BE2C (cell line): ENCODE data around the gene DIAPH3.

ENCODE experiments used
- DNase-seq: peaks from one replicate; pipeline ENCODE4 v3.0.0-alpha.2; 2020
- H3K27me3 ChIP-seq: fragments of 250-450 bp; sonication (Bioruptor Pico); 2 replicates; pipeline ENCODE4 v1.5.1; 2020; ENCODE audit warnings: mild to moderate bottlenecking
- H3K36me3 ChIP-seq: fragments of 250-450 bp; sonication (Bioruptor Pico); 2 replicates; pipeline ENCODE4 v1.5.1; 2020; ENCODE audit warnings: mild to moderate bottlenecking
- H3K4me1 ChIP-seq: fragments of 250-450 bp; sonication (Bioruptor Pico); 2 replicates; pipeline ENCODE4 v1.5.1; 2020
- H3K4me3 ChIP-seq: 2 replicates; pipeline ENCODE4 v1.5.1; 2011; ENCODE audit warnings: low read depth, low read length
- H3K9me3 ChIP-seq: fragments of 250-450 bp; sonication (Bioruptor Pico); 2 replicates; pipeline ENCODE4 v1.5.1; 2020
- TF ChIP-seq, protein P1 (sequence below): IDR thresholded peaks from 2 replicates; pipeline ENCODE4 v1.5.1; 2012; ENCODE audit warnings: mild to moderate bottlenecking, low read depth, low read length

DIAPH3 gene

DNA sequence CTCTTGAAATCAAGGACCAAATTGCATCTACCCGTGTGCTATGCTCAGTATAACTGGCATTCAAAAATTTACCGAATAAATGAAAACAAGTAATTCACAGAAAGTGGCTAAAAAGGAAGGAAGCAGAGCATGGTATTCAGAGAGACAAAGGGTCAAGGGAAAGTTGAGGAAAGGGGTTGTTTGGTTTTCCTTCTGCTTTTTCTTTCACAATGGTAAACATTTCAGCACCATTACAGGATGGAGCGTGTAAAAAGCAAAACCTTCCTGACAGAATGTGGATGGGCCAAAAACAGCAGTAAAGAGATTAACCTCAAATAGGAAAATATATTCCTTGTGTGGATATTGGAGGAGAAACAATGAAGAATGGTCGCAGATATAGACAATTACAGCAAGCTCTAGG lies 14.8 kb downstream of the DIAPH3 start:
- H3K27me3 ChIP-seq: no peaks in the 10 kb centered on the region
- no peaks in the 10 kb centered on the region; the same call in 1 of the 2 replicates for H3K4me1 ChIP-seq
- TF ChIP-seq, protein P1, sequence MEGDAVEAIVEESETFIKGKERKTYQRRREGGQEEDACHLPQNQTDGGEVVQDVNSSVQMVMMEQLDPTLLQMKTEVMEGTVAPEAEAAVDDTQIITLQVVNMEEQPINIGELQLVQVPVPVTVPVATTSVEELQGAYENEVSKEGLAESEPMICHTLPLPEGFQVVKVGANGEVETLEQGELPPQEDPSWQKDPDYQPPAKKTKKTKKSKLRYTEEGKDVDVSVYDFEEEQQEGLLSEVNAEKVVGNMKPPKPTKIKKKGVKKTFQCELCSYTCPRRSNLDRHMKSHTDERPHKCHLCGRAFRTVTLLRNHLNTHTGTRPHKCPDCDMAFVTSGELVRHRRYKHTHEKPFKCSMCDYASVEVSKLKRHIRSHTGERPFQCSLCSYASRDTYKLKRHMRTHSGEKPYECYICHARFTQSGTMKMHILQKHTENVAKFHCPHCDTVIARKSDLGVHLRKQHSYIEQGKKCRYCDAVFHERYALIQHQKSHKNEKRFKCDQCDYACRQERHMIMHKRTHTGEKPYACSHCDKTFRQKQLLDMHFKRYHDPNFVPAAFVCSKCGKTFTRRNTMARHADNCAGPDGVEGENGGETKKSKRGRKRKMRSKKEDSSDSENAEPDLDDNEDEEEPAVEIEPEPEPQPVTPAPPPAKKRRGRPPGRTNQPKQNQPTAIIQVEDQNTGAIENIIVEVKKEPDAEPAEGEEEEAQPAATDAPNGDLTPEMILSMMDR: no peak
- no peak for DNase-seq
- no peaks in the 10 kb centered on the region for H3K9me3 ChIP-seq
- no peaks in the 10 kb centered on the region for H3K36me3 ChIP-seq
- H3K4me3 ChIP-seq: no peak overlapping the region

DNA sequence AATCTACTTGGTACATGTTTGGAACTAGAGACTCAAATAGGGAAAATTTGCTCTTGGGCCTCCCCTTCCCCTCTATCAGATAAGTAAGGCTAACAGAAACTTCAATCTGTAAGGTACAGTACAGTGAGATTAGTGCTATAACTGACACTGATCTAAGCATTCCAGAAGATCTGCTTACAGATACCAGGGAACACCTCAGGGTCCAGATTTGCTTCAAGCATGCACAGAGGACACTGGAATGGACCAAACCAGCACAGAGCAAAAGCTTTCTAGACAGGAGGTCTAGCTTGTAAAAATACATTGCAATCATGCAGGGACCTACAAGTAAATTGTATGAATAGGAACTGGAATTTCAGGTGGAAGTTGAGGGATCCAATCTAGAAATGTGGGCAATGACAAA lies 16.4 kb downstream of the DIAPH3 start:
- no peak overlapping the region for H3K4me3 ChIP-seq
- TF ChIP-seq, protein P1: no peak
- H3K4me1 ChIP-seq: peaks cover 6% of the 10 kb centered on the region
- H3K36me3 ChIP-seq: no peaks in the 10 kb centered on the region
- H3K9me3 ChIP-seq: no peaks in the 10 kb centered on the region
- DNase-seq: no peak
- no peaks in the 10 kb centered on the region for H3K27me3 ChIP-seq

DNA sequence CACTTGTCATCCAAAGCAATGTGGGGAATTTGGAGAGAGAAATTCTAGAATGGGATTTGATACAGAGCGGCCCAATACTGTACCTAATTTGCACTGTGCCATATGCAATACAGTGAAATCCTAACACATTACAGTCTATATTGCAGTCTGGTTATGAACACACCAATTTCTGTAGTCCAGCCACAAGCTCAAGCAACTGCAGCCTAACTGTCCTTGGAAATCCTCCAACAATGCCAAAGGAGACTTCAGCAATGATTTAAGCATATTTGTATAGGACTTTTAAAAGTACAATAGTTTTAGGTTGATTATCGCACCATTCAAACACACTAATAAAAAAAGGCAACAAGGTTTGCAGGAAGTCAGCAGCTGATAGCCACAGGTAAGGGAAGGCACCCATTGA lies 17.3 kb downstream of the DIAPH3 start:
- H3K9me3 ChIP-seq: no peaks in the 10 kb centered on the region
- DNase-seq: no peak
- TF ChIP-seq, protein P1: no peak
- H3K27me3 ChIP-seq: no peaks in the 10 kb centered on the region
- no peak overlapping the region for H3K4me3 ChIP-seq
- H3K4me1 ChIP-seq: peaks cover 6% of the 10 kb centered on the region
- no peaks in the 10 kb centered on the region for H3K36me3 ChIP-seq

DNA sequence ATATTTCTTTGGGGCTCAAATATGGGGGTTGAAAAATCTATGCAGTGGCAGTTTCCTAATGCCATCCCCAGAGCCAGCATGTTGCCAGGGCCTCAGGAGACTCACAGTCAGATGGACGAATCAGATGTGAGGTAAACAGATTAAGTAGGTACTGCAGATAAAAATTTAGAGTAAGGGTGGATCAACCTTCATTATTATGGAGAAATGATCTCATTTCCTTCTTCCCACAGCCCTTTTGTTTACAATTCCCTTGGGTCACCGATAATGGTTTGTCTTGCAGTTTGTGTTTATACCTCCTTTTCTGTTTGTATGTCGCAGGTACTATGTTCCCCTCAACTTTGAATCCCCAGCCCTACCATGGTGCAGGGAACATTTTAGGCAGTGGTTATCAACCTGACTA lies 20.0 kb downstream of the DIAPH3 start:
- Histone ChIP-seq H3K27me3 (no peaks in the 10 kb centered on the region), H3K4me3 (no peak overlapping the region), H3K36me3 (no peaks in the 10 kb centered on the region), H3K9me3 (no peaks in the 10 kb centered on the region), H3K4me1 (peaks cover 6% of the 10 kb centered on the region)
- DNase-seq: no peak
- TF ChIP-seq, protein P1: no peak

DNA sequence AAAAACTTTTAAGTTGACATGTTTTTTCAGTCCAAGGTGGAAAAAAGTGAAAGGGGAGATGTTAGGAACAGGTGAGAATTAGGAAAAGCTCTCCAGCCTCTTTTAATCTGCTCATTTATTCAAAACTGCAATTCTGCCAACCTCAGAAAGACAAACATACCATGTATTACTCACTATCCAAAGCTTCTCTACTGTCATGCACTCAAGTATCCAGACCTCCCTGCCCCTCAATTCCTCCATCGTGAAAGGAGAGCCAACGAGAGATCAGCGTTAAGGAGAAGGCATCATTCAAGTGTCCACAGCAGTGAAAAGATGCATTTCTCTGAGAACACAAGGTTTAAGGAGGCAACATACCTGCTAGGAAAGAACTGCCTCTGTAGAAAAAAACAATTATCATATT lies 24.5 kb downstream of the DIAPH3 start:
- Histone ChIP-seq H3K27me3 (no peaks in the 10 kb centered on the region), H3K9me3 (no peaks in the 10 kb centered on the region), H3K36me3 (no peaks in the 10 kb centered on the region), H3K4me3 (no peak overlapping the region), H3K4me1 (peaks cover 6% of the 10 kb centered on the region; the same call in 1 of the 2 replicates)
- TF ChIP-seq, protein P1: no peak
- no peak for DNase-seq

DNA sequence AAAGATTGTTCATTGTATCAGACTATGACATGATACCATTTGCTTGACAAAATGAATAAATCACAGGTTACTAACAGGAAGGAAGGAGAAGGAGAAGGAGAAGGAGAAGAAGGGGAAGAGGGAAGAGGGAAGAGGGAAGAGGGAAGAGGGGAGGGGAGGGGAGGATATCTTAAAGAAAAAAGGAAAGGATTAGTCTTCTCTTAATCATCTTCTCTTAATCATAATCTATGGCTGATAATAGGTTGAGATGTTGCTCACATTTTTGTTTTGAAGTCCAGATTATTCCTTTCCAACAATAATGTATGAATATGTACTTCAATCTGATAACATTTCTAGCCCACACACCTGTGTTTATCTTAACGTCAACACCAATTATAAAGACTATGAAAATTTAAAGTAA lies 25.1 kb downstream of the DIAPH3 start:
- TF ChIP-seq, protein P1: no peak
- H3K27me3 ChIP-seq: no peaks in the 10 kb centered on the region
- no peaks in the 10 kb centered on the region for H3K9me3 ChIP-seq
- H3K4me1 ChIP-seq: peaks cover 6% of the 10 kb centered on the region; the same call in 1 of the 2 replicates
- no peaks in the 10 kb centered on the region for H3K36me3 ChIP-seq
- DNase-seq: no peak
- no peak overlapping the region for H3K4me3 ChIP-seq
